ENCODE results near the gene KRT35. TPM values are rescaled to one million over a fixed set of nuclear protein-coding genes. Genes with fewer than 3 reads are reported as not detected.

Gene KRT35
- total RNA-seq, 4 donors from 2014 or later: not detected

GRCh38 chr17:41491476-41491875 is 10.5 kb upstream of the KRT35 start:
- H3K4me3 ChIP-seq: no peak overlapping the region
- no peak for TF ChIP-seq POLR2A (IDR thresholded peaks at IDR 0.05)
- TF ChIP-seq CTCF (IDR thresholded peaks at IDR 0.05 in 4 of 5, conservative IDR thresholded peaks at IDR 0.05 in 1 of 5): no peak
- intact Hi-C loops (cut with DNase I; ENCODE audit: low total_unique reads): no loop called here
- no peak overlapping the region for H3K27ac ChIP-seq
- H3K9me3 ChIP-seq: no peaks in the 10 kb centered on the region
- H3K27me3 ChIP-seq: no peaks in the 10 kb centered on the region
- in situ Hi-C loops (cut with MboI; ENCODE audit: low sequenced_read_pairs in 4 of 4): loop anchor here in 1 of 4 donors (25.0 kb wide), 1 partner anchor 579 kb away; no protein-coding TSS in a partner anchor
- DNase-seq: no peak
- no peaks in the 10 kb centered on the region for H3K4me1 ChIP-seq
- ATAC-seq: no peak
- no peaks in the 10 kb centered on the region for H3K36me3 ChIP-seq

GRCh38 chr17:41490000-41490990 is 9.3 kb upstream of the KRT35 start:
- in situ Hi-C loops (cut with MboI; ENCODE audit: low sequenced_read_pairs in 4 of 4) (loop anchor here in 2 of 4 donors (10.0 to 25.0 kb wide), 2 partner anchors 55 to 578 kb away; no protein-coding TSS in a partner anchor), intact Hi-C loops (cut with DNase I; ENCODE audit: low total_unique reads) (no loop called here)
- TF ChIP-seq CTCF (IDR thresholded peaks at IDR 0.05 in 4 of 5, conservative IDR thresholded peaks at IDR 0.05 in 1 of 5) (no peak), POLR2A (IDR thresholded peaks at IDR 0.05) (no peak)
- H3K4me1 ChIP-seq: no peaks in the 10 kb centered on the region
- no peaks in the 10 kb centered on the region for H3K27me3 ChIP-seq
- no peak for ATAC-seq
- no peaks in the 10 kb centered on the region for H3K36me3 ChIP-seq
- no peak for DNase-seq
- no peak overlapping the region for H3K4me3 ChIP-seq
- H3K9me3 ChIP-seq: no peaks in the 10 kb centered on the region
- H3K27ac ChIP-seq: no peak overlapping the region

GRCh38 chr17:41489531-41489930 is 8.6 kb upstream of the KRT35 start, which contains the start of gene KRT36:
Gene KRT36 (minus strand): TSS chr17:41489910. CDS start chr17:41489864, 46 bp downstream.
- H3K27me3 ChIP-seq: no peaks in the 10 kb centered on the region
- in situ Hi-C loops (cut with MboI; ENCODE audit: low sequenced_read_pairs in 4 of 4): loop anchor here in 2 of 4 donors (10.0 to 25.0 kb wide), 2 partner anchors 55 to 577 kb away; no protein-coding TSS in a partner anchor
- no peaks in the 10 kb centered on the region for H3K9me3 ChIP-seq
- DNase-seq: no peak
- no peaks in the 10 kb centered on the region for H3K4me1 ChIP-seq
- no peaks in the 10 kb centered on the region for H3K36me3 ChIP-seq
- no peak for ATAC-seq
- H3K4me3 ChIP-seq: no peak within 1 kb of the TSS
- TF ChIP-seq POLR2A (IDR thresholded peaks at IDR 0.05): no peak
- H3K27ac ChIP-seq: no peak within 1 kb of the TSS
- intact Hi-C loops (cut with DNase I; ENCODE audit: low total_unique reads): no loop called here

GRCh38 chr17:41486809-41487530 is 6.0 kb upstream of the KRT35 start:
- DNase-seq (no peak), ATAC-seq (no peak)
- no peaks in the 10 kb centered on the region for H3K36me3 ChIP-seq
- intact Hi-C loops (cut with DNase I; ENCODE audit: low total_unique reads) (no loop called here), in situ Hi-C loops (cut with MboI; ENCODE audit: low sequenced_read_pairs in 4 of 4) (loop anchor here in 2 of 4 donors (10.0 to 25.0 kb wide), 2 partner anchors 58 to 575 kb away; no protein-coding TSS in a partner anchor)
- no peak for TF ChIP-seq POLR2A (IDR thresholded peaks at IDR 0.05)
- TF ChIP-seq CTCF (IDR thresholded peaks at IDR 0.05 in 4 of 5, conservative IDR thresholded peaks at IDR 0.05 in 1 of 5): no peak
- no peak overlapping the region for H3K27ac ChIP-seq
- H3K9me3 ChIP-seq: no peaks in the 10 kb centered on the region
- no peaks in the 10 kb centered on the region for H3K27me3 ChIP-seq
- no peak overlapping the region for H3K4me3 ChIP-seq
- H3K4me1 ChIP-seq: no peaks in the 10 kb centered on the region

Measured in gastrocnemius medialis (tissue), 4 donors.